ENCODE data around the gene EIF4G1. TPM values are rescaled to one million over a fixed set of nuclear protein-coding genes. Genes with fewer than 3 reads are reported as not detected.
A peak's percentile ranks its signal among the peaks of the same experiment; 100 is the strongest.

The EIF4G1 gene
- polyA plus RNA-seq, 3 donors: 13.9 to 119 (median 24.2) TPM

GRCh38 chr3:184337981-184338380, 23.6 kb downstream of the EIF4G1 start:
- H4K20me1 ChIP-seq (ENCODE audit: insufficient read depth, low read length): peaks cover 48% of the 10 kb centered on the region
- 92% methylated on average over 5 of the region's 7 CpGs for WGBS (ENCODE audit: insufficient coverage)
- no peak overlapping the region for H3K9ac ChIP-seq (ENCODE audit: insufficient read depth, low read length, poor library complexity, severe bottlenecking)
- peaks cover 22% of the 10 kb centered on the region for H3K79me2 ChIP-seq (ENCODE audit: insufficient read depth, low read length)
- H3K27me3 Mint-ChIP-seq (ENCODE audit: low read depth in 3 of 3): peaks cover 1 to 14% (median 10%) of the 10 kb centered on the region in 3 donors
- no peak overlapping the region for H3K4me3 ChIP-seq (replicated peaks in 1 of 3; ENCODE audit: low read depth in 2 of 3, low read length in 3 of 3)
- peaks cover 38 to 43% of the 10 kb centered on the region in 2 donors for H3K36me3 ChIP-seq (replicated peaks in 1 of 2; ENCODE audit: control insufficient read depth in 1 of 2, insufficient read depth in 2 of 2, low read length in 2 of 2)
- no peak overlapping the region for H3K4me2 ChIP-seq (replicated peaks; ENCODE audit: extremely low read depth, low read length, poor library complexity, severe bottlenecking)
- no peaks in the 10 kb centered on the region for H3K9me3 Mint-ChIP-seq
- H3K36me3 Mint-ChIP-seq: peaks cover 58 to 61% of the 10 kb centered on the region in 2 donors
- intact Hi-C loops (cut with micrococcal nuclease): no loop called here
- H3K27ac Mint-ChIP-seq: peak overlapping the region in 3 of 7 donors; percentile 53 to 97 (median 65)
- no peak for DNase-seq
- H3K9me3 ChIP-seq (replicated peaks in 1 of 2; ENCODE audit: control insufficient read depth in 1 of 2, insufficient read depth in 1 of 2, low read length in 2 of 2): no peaks in the 10 kb centered on the region
- H2AFZ ChIP-seq (ENCODE audit: insufficient read depth, low read depth, low read length, poor library complexity, severe bottlenecking): no peak overlapping the region
- TF ChIP-seq CTCF (IDR thresholded peaks at IDR 0.05): no peak
- H3K27ac ChIP-seq (ENCODE audit: low read depth in 1 of 2, low read length in 2 of 2): no peak overlapping the region
- H3K4me1 ChIP-seq (ENCODE audit: control insufficient read depth in 1 of 2, insufficient read depth in 2 of 2, low read length in 2 of 2): peaks cover 36 to 44% of the 10 kb centered on the region in 2 donors
- H3K4me3 Mint-ChIP-seq: no peak overlapping the region
- H3K27me3 ChIP-seq (ENCODE audit: control insufficient read depth in 2 of 2, insufficient read depth in 2 of 2, low read length in 2 of 2): peaks cover 0 to 4% of the 10 kb centered on the region in 2 donors
- H3K4me1 Mint-ChIP-seq: peaks cover 51% of the 10 kb centered on the region

DNA sequence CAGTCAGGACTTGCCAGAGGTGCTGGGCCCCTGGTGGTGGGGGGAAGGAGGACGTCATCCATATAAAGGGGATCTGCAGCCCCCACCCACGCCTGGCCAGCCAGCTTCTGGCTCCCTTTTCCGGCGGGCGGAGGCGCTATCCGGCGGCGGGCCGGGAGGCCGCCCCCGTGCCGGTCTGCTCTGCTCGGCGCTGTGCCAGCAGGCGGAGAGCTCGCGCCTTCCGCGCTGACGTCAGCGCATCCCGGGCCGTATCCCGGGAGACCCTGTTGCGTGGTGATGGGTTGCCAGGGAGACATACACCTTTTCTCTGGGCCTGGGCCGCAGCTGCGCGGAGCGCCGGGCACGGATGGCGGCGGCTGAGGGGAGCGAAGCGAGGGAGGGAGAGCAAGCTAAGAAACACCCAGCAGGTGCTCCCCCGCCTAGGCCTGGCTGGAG, 24.1 kb downstream of the EIF4G1 start:
- Mint-ChIP-seq H3K4me1 (peaks cover 51% of the 10 kb centered on the region), H3K4me3 (no peak overlapping the region), H3K27me3 (ENCODE audit: low read depth in 3 of 3) (peaks cover 1 to 14% (median 10%) of the 10 kb centered on the region in 3 donors), H3K36me3 (peaks cover 58 to 59% of the 10 kb centered on the region in 2 donors), H3K27ac (peak overlapping the region in 2 of 7 donors; percentile 15 to 53), H3K9me3 (peaks cover 0 to 1% (median 0%) of the 10 kb centered on the region in 7 donors)
- Histone ChIP-seq H3K9me3 (replicated peaks in 1 of 2; ENCODE audit: control insufficient read depth in 1 of 2, insufficient read depth in 1 of 2, low read length in 2 of 2) (no peaks in the 10 kb centered on the region), H2AFZ (ENCODE audit: insufficient read depth, low read depth, low read length, poor library complexity, severe bottlenecking) (no peak overlapping the region), H3K9ac (ENCODE audit: insufficient read depth, low read length, poor library complexity, severe bottlenecking) (no peak overlapping the region), H3K4me1 (ENCODE audit: control insufficient read depth in 1 of 2, insufficient read depth in 2 of 2, low read length in 2 of 2) (peaks cover 36 to 44% of the 10 kb centered on the region in 2 donors), H3K79me2 (ENCODE audit: insufficient read depth, low read length) (peaks cover 22% of the 10 kb centered on the region), H3K27ac (ENCODE audit: low read depth in 1 of 2, low read length in 2 of 2) (no peak overlapping the region), H3K4me3 (replicated peaks in 1 of 3; ENCODE audit: low read depth in 2 of 3, low read length in 3 of 3) (no peak overlapping the region), H3K4me2 (replicated peaks; ENCODE audit: extremely low read depth, low read length, poor library complexity, severe bottlenecking) (no peak overlapping the region), H3K27me3 (ENCODE audit: control insufficient read depth in 2 of 2, insufficient read depth in 2 of 2, low read length in 2 of 2) (peaks cover 0 to 4% of the 10 kb centered on the region in 2 donors), H4K20me1 (ENCODE audit: insufficient read depth, low read length) (peaks cover 48% of the 10 kb centered on the region), H3K36me3 (replicated peaks in 1 of 2; ENCODE audit: control insufficient read depth in 1 of 2, insufficient read depth in 2 of 2, low read length in 2 of 2) (peaks cover 38 to 43% of the 10 kb centered on the region in 2 donors)
- TF ChIP-seq CTCF (IDR thresholded peaks at IDR 0.05): no peak
- intact Hi-C loops (cut with micrococcal nuclease): no loop called here
- DNase-seq: no peak
- WGBS (ENCODE audit: insufficient coverage): 51% methylated on average over 37 of the region's 37 CpGs

Data from CD14-positive monocyte (primary cell).